ENCODE measurements around the gene USP24.
A peak's percentile ranks its signal among the peaks of the same experiment; 100 is the strongest.

The USP24 gene

DNA sequence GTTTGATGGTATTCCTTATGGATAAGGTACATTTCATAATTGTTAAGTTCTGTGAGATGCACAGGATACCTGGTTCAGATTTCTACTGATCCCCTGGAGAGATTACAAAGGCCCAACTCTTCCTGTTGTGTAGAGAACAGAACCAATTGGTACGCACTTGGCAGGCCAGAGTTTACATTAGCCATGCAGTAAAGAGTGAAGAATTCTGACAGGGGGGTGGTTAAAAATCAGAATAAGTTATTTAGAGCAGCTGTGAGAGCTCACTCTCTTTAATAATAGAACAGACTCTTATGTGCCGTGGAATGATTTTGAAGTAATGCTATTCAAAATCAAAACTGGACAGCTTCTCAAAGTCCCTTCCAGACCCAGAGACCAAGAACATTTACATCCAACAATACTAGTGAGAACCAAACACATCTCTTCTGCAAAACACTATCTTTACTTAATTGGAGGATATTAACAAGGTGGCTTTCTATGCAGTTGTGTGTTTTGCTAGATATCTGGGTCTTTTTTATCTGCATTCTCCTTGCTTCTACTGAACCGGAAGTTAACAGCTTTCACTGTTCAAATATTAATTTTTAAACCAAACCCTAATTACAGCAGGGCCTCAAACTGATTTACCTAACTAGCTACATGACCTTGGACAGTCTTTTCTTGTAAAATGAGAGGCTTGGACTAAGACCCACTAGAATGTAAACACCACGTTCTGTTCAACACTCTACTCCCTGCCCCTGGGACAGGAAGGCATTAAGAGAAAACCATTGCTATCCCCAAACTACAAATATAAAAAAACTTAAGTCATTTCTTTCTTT, 4.0 kb downstream of the USP24 start:
- TF ChIP-seq, protein P1, sequence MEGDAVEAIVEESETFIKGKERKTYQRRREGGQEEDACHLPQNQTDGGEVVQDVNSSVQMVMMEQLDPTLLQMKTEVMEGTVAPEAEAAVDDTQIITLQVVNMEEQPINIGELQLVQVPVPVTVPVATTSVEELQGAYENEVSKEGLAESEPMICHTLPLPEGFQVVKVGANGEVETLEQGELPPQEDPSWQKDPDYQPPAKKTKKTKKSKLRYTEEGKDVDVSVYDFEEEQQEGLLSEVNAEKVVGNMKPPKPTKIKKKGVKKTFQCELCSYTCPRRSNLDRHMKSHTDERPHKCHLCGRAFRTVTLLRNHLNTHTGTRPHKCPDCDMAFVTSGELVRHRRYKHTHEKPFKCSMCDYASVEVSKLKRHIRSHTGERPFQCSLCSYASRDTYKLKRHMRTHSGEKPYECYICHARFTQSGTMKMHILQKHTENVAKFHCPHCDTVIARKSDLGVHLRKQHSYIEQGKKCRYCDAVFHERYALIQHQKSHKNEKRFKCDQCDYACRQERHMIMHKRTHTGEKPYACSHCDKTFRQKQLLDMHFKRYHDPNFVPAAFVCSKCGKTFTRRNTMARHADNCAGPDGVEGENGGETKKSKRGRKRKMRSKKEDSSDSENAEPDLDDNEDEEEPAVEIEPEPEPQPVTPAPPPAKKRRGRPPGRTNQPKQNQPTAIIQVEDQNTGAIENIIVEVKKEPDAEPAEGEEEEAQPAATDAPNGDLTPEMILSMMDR (IDR thresholded peaks at IDR 0.05; ENCODE audit: low read depth, low read length) = no peak
- TF ChIP-seq EZH2phosphoT487 (IDR thresholded peaks at IDR 0.05; ENCODE audit: low read depth) = no peak
- H2AFZ ChIP-seq (ENCODE audit: low read depth, low read length) = no peak overlapping the region
- H3K9me3 ChIP-seq (ENCODE audit: insufficient read depth, low read length) = no peaks in the 10 kb centered on the region
- no peak overlapping the region for H3K27ac ChIP-seq (ENCODE audit: low read length)
- H3K79me2 ChIP-seq (ENCODE audit: low read length) = peaks cover 96% of the 10 kb centered on the region
- H3K4me1 ChIP-seq (ENCODE audit: low read length) = peaks cover 41% of the 10 kb centered on the region
- H3K9ac ChIP-seq (ENCODE audit: low read length) = peak overlapping the region; percentile 96; the same call in 1 of the 2 replicates
- H3K27me3 ChIP-seq (ENCODE audit: low read depth, low read length) = no peaks in the 10 kb centered on the region
- peak overlapping the region; percentile 99 for H3K4me3 ChIP-seq (ENCODE audit: low read length)
- H4K20me1 ChIP-seq (ENCODE audit: insufficient read depth, low read length) = peaks cover 36% of the 10 kb centered on the region
- peak overlapping the region; percentile 93 for H3K4me2 ChIP-seq (ENCODE audit: low read length)
- no peaks in the 10 kb centered on the region for H3K36me3 ChIP-seq (replicated peaks; ENCODE audit: low read depth, low read length)

DNA sequence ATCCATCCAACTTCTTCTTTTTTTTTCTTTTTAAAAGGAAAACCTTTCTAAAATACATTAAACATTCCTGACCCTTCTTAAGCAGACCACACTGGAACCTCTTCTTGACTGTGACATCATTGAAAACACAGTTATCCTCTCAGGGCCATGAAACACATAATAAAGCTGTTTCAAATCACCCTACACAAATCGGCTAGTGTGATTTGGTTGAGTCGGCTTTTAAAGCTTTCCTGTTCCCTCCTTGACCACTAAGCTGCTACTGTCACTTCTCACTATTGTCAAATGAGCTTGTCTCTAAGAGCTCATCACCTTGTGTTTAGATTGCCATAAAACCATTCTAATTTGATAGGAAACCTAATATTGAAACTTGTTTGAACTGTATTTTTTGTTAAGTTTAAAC, 5.9 kb downstream of the USP24 start:
- Histone ChIP-seq H3K27me3 (ENCODE audit: low read depth, low read length) (no peaks in the 10 kb centered on the region), H4K20me1 (ENCODE audit: insufficient read depth, low read length) (peaks cover 47% of the 10 kb centered on the region), H2AFZ (ENCODE audit: low read depth, low read length) (no peak overlapping the region), H3K4me2 (ENCODE audit: low read length) (no peak overlapping the region), H3K79me2 (ENCODE audit: low read length) (peaks cover 97% of the 10 kb centered on the region), H3K9me3 (ENCODE audit: insufficient read depth, low read length) (no peaks in the 10 kb centered on the region), H3K36me3 (replicated peaks; ENCODE audit: low read depth, low read length) (no peaks in the 10 kb centered on the region), H3K4me3 (ENCODE audit: low read length) (no peak overlapping the region), H3K9ac (ENCODE audit: low read length) (no peak overlapping the region), H3K4me1 (ENCODE audit: low read length) (peaks cover 42% of the 10 kb centered on the region), H3K27ac (ENCODE audit: low read length) (no peak overlapping the region)
- TF ChIP-seq EZH2phosphoT487 (IDR thresholded peaks at IDR 0.05; ENCODE audit: low read depth) = no peak
- TF ChIP-seq, protein P1 (IDR thresholded peaks at IDR 0.05; ENCODE audit: low read depth, low read length) = no peak

DNA sequence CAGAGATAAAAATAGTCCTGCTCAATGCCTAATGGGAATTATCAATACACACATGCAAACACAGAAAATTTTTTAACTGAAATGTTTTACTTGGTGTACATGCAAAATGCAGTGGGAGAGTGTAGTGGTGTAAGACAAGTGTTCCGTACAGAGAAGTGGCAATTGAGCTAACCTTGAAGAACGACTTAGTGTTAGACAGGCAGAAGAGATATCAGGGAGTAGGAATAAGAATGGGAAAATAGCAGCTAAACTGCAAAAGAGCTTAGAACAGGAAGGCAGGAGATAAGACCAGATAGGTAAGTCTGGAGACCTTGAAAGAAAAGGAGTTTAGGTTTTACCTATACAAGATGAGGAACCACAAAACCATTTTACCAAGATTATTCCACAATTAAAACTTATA, 9.0 kb downstream of the USP24 start:
- H3K27ac ChIP-seq (ENCODE audit: low read length) = no peak overlapping the region
- H3K9ac ChIP-seq (ENCODE audit: low read length) = no peak overlapping the region
- TF ChIP-seq, protein P1 (IDR thresholded peaks at IDR 0.05; ENCODE audit: low read depth, low read length) = no peak
- peaks cover 79% of the 10 kb centered on the region for H3K79me2 ChIP-seq (ENCODE audit: low read length)
- peaks cover 19% of the 10 kb centered on the region for H3K4me1 ChIP-seq (ENCODE audit: low read length)
- no peaks in the 10 kb centered on the region for H3K27me3 ChIP-seq (ENCODE audit: low read depth, low read length)
- no peak overlapping the region for H3K4me3 ChIP-seq (ENCODE audit: low read length)
- H4K20me1 ChIP-seq (ENCODE audit: insufficient read depth, low read length) = peaks cover 30% of the 10 kb centered on the region
- no peaks in the 10 kb centered on the region for H3K9me3 ChIP-seq (ENCODE audit: insufficient read depth, low read length)
- H3K36me3 ChIP-seq (replicated peaks; ENCODE audit: low read depth, low read length) = no peaks in the 10 kb centered on the region
- no peak overlapping the region for H2AFZ ChIP-seq (ENCODE audit: low read depth, low read length)
- no peak overlapping the region for H3K4me2 ChIP-seq (ENCODE audit: low read length)

DNA sequence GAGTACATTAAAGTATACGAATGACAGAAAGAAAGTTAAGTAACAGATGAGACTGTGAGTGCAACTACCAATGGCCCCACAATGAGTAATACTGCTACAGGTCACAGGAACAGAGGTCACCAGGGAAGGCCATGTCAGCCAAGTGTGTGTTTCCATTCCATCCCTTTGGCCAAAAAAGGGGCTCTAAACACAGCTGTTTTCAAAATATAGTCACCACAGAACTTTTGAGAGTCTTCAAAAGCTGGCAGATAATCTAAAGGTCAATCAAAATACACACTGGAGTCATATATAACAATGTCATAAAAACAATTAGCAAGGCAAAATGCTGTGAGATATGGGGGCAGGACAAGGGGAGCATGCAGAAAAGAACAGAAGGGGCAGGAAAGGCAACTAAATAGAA, 10.2 kb downstream of the USP24 start:
- Histone ChIP-seq H3K4me3 (ENCODE audit: low read length) (no peak overlapping the region), H3K4me1 (ENCODE audit: low read length) (peaks cover 11% of the 10 kb centered on the region), H3K27me3 (ENCODE audit: low read depth, low read length) (no peaks in the 10 kb centered on the region), H3K9ac (ENCODE audit: low read length) (no peak overlapping the region), H3K79me2 (ENCODE audit: low read length) (peaks cover 66% of the 10 kb centered on the region), H3K36me3 (replicated peaks; ENCODE audit: low read depth, low read length) (no peaks in the 10 kb centered on the region), H4K20me1 (ENCODE audit: insufficient read depth, low read length) (peaks cover 18% of the 10 kb centered on the region), H2AFZ (ENCODE audit: low read depth, low read length) (no peak overlapping the region), H3K27ac (ENCODE audit: low read length) (no peak overlapping the region), H3K9me3 (ENCODE audit: insufficient read depth, low read length) (no peaks in the 10 kb centered on the region), H3K4me2 (ENCODE audit: low read length) (no peak overlapping the region; the same call in 1 of the 2 replicates)
- TF ChIP-seq EZH2phosphoT487 (IDR thresholded peaks at IDR 0.05; ENCODE audit: low read depth) = no peak
- TF ChIP-seq, protein P1 (IDR thresholded peaks at IDR 0.05; ENCODE audit: low read depth, low read length) = no peak
